ENCODE measurements around the gene GNG5. TPM values are rescaled to one million over a fixed set of nuclear protein-coding genes. Genes with fewer than 3 reads are reported as not detected.
A peak's percentile ranks its signal among the peaks of the same experiment; 100 is the strongest.
"Not testable (repeated sequence)": the region's sequence is repeated elsewhere in the genome, so short reads cannot be mapped to it uniquely, and the experiment has no call there.

Gene GNG5
- total and polyA plus RNA-seq, 5 donors from 2014 or later: 33.0 to 318 (median 233) TPM

- Mint-ChIP-seq H3K4me1 (peaks cover 0 to 8% (median 6%) of the 10 kb centered on the region in 4 donors), H3K9me3 (peaks cover 0 to 3% (median 0%) of the 10 kb centered on the region in 7 donors), H3K27ac (no peak overlapping the region), H3K36me3 (no peaks in the 10 kb centered on the region), H3K27me3 (no peaks in the 10 kb centered on the region), H3K4me3 (peak overlapping the region in 1 of 4 donors; percentile 10)
- Histone ChIP-seq H3K9me3 (ENCODE audit: control insufficient read depth in 2 of 2, low read length in 2 of 2) (no peaks in the 10 kb centered on the region), H3K27me3 (ENCODE audit: control insufficient read depth, insufficient read depth, low read length) (no peaks in the 10 kb centered on the region), H3K36me3 (ENCODE audit: control insufficient read depth, insufficient read depth, low read length) (no peaks in the 10 kb centered on the region), H3K4me1 (ENCODE audit: control insufficient read depth, insufficient read depth, low read length, poor library complexity, severe bottlenecking) (peaks cover 9% of the 10 kb centered on the region), H3K4me3 (ENCODE audit: low read depth, low read length) (no peak overlapping the region), H3K27ac (ENCODE audit: insufficient read depth, low read length, poor library complexity, severe bottlenecking) (no peak overlapping the region)
- no peak for ATAC-seq (ENCODE audit: low read depth in 2 of 2)
- no peak for DNase-seq
Measured at GRCh38 chr1:84510668-84511067, 4.3 kb upstream of the GNG5 start.

GRCh38 chr1:84510165-84510564 is 3.8 kb upstream of the GNG5 start:
- Mint-ChIP-seq H3K27ac (no peak overlapping the region), H3K27me3 (peaks cover 2% of the 10 kb centered on the region), H3K4me1 (peaks cover 3 to 9% (median 7%) of the 10 kb centered on the region in 4 donors), H3K36me3 (no peaks in the 10 kb centered on the region), H3K4me3 (no peak overlapping the region), H3K9me3 (peaks cover 0 to 3% (median 1%) of the 10 kb centered on the region in 7 donors)
- Histone ChIP-seq H3K27me3 (ENCODE audit: control insufficient read depth, insufficient read depth, low read length) (no peaks in the 10 kb centered on the region), H3K27ac (ENCODE audit: insufficient read depth, low read length, poor library complexity, severe bottlenecking) (no peak overlapping the region), H3K36me3 (ENCODE audit: control insufficient read depth, insufficient read depth, low read length) (no peaks in the 10 kb centered on the region), H3K4me3 (ENCODE audit: low read depth, low read length) (no peak overlapping the region), H3K9me3 (ENCODE audit: control insufficient read depth in 2 of 2, low read length in 2 of 2) (no peaks in the 10 kb centered on the region), H3K4me1 (ENCODE audit: control insufficient read depth, insufficient read depth, low read length, poor library complexity, severe bottlenecking) (peaks cover 10% of the 10 kb centered on the region)
- ATAC-seq (ENCODE audit: low read depth in 2 of 2): no peak
- DNase-seq: no peak

- Mint-ChIP-seq H3K4me1 (peaks cover 14 to 20% (median 16%) of the 10 kb centered on the region in 4 donors), H3K36me3 (no peaks in the 10 kb centered on the region), H3K27me3 (peaks cover 4% of the 10 kb centered on the region), H3K9me3 (peaks cover 0 to 3% (median 1%) of the 10 kb centered on the region in 7 donors), H3K4me3 (peak overlapping the region in 1 of 4 donors; percentile 58), H3K27ac (no peak overlapping the region)
- H3K9me3 ChIP-seq (ENCODE audit: control insufficient read depth in 2 of 2, low read length in 2 of 2): no peaks in the 10 kb centered on the region
- peaks cover 21% of the 10 kb centered on the region for H3K4me1 ChIP-seq (ENCODE audit: control insufficient read depth, insufficient read depth, low read length, poor library complexity, severe bottlenecking)
- H3K27me3 ChIP-seq (ENCODE audit: control insufficient read depth, insufficient read depth, low read length): no peaks in the 10 kb centered on the region
- no peak overlapping the region for H3K27ac ChIP-seq (ENCODE audit: insufficient read depth, low read length, poor library complexity, severe bottlenecking)
- DNase-seq (no peak), ATAC-seq (ENCODE audit: low read depth in 2 of 2) (no peak)
- no peak overlapping the region for H3K4me3 ChIP-seq (ENCODE audit: low read depth, low read length)
- no peaks in the 10 kb centered on the region for H3K36me3 ChIP-seq (ENCODE audit: control insufficient read depth, insufficient read depth, low read length)
Measured at GRCh38 chr1:84509029-84509428, 2.6 kb upstream of the GNG5 start.

- Mint-ChIP-seq H3K27ac (no peak overlapping the region), H3K9me3 (peaks cover 0 to 3% (median 1%) of the 10 kb centered on the region in 7 donors), H3K36me3 (no peaks in the 10 kb centered on the region), H3K4me1 (peaks cover 18 to 26% (median 19%) of the 10 kb centered on the region in 4 donors), H3K27me3 (peaks cover 4% of the 10 kb centered on the region), H3K4me3 (peak overlapping the region; percentile 12 to 69 (median 41))
- H3K36me3 ChIP-seq (ENCODE audit: control insufficient read depth, insufficient read depth, low read length): no peaks in the 10 kb centered on the region
- ATAC-seq (ENCODE audit: low read depth in 2 of 2) (no peak), DNase-seq (no peak)
- H3K4me3 ChIP-seq (ENCODE audit: low read depth, low read length): no peak overlapping the region
- no peaks in the 10 kb centered on the region for H3K9me3 ChIP-seq (ENCODE audit: control insufficient read depth in 2 of 2, low read length in 2 of 2)
- H3K27me3 ChIP-seq (ENCODE audit: control insufficient read depth, insufficient read depth, low read length): no peaks in the 10 kb centered on the region
- no peak overlapping the region for H3K27ac ChIP-seq (ENCODE audit: insufficient read depth, low read length, poor library complexity, severe bottlenecking)
- peaks cover 26% of the 10 kb centered on the region for H3K4me1 ChIP-seq (ENCODE audit: control insufficient read depth, insufficient read depth, low read length, poor library complexity, severe bottlenecking)
Measured at GRCh38 chr1:84508510-84508909, 2.1 kb upstream of the GNG5 start.

- DNase-seq; H3K9me3 Mint-ChIP-seq; H3K36me3 Mint-ChIP-seq; H3K27me3 Mint-ChIP-seq; H3K27me3 ChIP-seq (ENCODE audit: control insufficient read depth, insufficient read depth, low read length); ATAC-seq (ENCODE audit: low read depth in 2 of 2); H3K4me3 ChIP-seq (ENCODE audit: low read depth, low read length); H3K36me3 ChIP-seq (ENCODE audit: control insufficient read depth, insufficient read depth, low read length); H3K9me3 ChIP-seq (ENCODE audit: control insufficient read depth in 2 of 2, low read length in 2 of 2); H3K27ac ChIP-seq (ENCODE audit: insufficient read depth, low read length, poor library complexity, severe bottlenecking); H3K27ac Mint-ChIP-seq: not testable (repeated sequence)
- Mint-ChIP-seq H3K4me1 (peaks cover 24 to 32% (median 25%) of the 10 kb centered on the region in 4 donors), H3K4me3 (peak overlapping the region in 2 of 4 donors; percentile 12 to 15)
- H3K4me1 ChIP-seq (ENCODE audit: control insufficient read depth, insufficient read depth, low read length, poor library complexity, severe bottlenecking): peaks cover 33% of the 10 kb centered on the region
Measured at GRCh38 chr1:84507887-84508286, 1.5 kb upstream of the GNG5 start.

DNA sequence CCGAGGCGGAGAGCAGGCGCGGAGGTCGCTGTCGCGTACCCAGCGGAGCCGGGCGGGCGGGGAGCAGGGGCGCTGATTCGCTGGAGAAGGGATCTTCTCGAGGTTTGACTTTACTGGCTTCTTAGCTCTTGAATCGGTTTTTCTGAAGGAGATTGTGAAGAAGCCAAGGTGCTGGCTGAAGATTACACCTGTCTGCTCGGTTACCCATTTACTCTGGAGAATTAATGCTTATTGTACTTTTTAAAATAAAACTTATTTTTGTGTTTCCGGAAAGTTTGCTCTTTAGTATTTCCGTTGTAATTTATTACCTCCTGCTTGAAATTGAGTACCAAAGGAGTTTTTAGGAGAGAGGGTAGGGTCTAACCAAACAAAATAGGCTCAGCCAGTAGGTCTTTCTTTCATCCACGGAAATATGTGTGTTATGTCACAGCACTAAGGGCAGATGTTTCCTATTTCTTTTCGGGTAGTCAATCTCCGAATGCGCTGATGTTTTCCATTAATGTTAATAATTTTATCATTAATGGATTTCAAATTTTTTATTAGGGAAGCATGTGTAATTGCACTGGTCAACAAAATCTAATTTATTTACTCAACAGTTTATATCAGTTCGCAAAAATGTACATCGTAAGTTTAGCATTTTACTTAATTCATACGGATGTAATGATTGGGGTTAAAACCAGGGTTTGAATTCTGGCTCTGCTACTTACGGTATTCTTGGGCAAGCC is 510 bp upstream of the GNG5 start:
- H3K27ac Mint-ChIP-seq: peak overlapping the region; percentile 89 to 97 (median 92)
- H3K4me1 Mint-ChIP-seq: peaks cover 25 to 40% (median 33%) of the 10 kb centered on the region in 4 donors
- peaks cover 4% of the 10 kb centered on the region for H3K27me3 Mint-ChIP-seq
- H3K4me1 ChIP-seq (ENCODE audit: control insufficient read depth, insufficient read depth, low read length, poor library complexity, severe bottlenecking): peaks cover 38% of the 10 kb centered on the region
- ATAC-seq (ENCODE audit: low read depth in 2 of 2) (no peak), DNase-seq (no peak)
- peak overlapping the region; percentile 84 for H3K27ac ChIP-seq (ENCODE audit: insufficient read depth, low read length, poor library complexity, severe bottlenecking)
- H3K27me3 ChIP-seq (ENCODE audit: control insufficient read depth, insufficient read depth, low read length): no peaks in the 10 kb centered on the region
- H3K9me3 Mint-ChIP-seq: peaks cover 0 to 3% (median 1%) of the 10 kb centered on the region in 7 donors
- H3K4me3 ChIP-seq (ENCODE audit: low read depth, low read length): peak overlapping the region; percentile 90
- H3K9me3 ChIP-seq (ENCODE audit: control insufficient read depth in 2 of 2, low read length in 2 of 2): no peaks in the 10 kb centered on the region
- no peaks in the 10 kb centered on the region for H3K36me3 ChIP-seq (ENCODE audit: control insufficient read depth, insufficient read depth, low read length)
- no peaks in the 10 kb centered on the region for H3K36me3 Mint-ChIP-seq
- H3K4me3 Mint-ChIP-seq: peak overlapping the region; percentile 95 to 100 (median 97)

DNA sequence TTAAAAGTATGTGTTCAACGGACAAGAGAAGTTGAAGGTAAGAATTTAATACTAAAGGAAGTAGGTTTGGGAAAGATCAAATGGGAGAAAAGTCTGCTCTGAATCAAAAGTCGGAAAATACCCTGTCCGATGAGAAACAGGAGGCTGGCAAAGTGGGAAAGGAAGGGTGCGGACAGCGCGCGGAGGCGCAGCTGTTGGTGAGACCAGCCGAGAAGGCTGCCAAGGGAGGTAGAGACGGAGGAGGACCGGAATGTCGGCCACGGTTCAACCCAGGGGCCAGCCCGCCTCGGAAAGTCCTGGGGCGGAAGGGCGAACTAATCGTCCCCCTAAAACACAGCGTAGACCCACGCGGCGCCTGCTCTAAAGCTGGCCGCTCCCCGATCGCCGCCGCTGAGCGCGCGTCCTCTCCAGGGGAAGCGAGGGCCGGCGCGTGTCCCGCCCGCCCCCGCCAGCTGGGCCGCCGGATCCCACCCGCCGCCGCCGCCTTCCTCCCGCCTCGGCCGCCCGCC is 834 bp downstream of the GNG5 start:
- peaks cover 4% of the 10 kb centered on the region for H3K27me3 Mint-ChIP-seq
- ATAC-seq (ENCODE audit: low read depth in 2 of 2) (peak; percentile 7 to 28), DNase-seq (no peak)
- Histone ChIP-seq H3K36me3 (ENCODE audit: control insufficient read depth, insufficient read depth, low read length) (no peaks in the 10 kb centered on the region), H3K27ac (ENCODE audit: insufficient read depth, low read length, poor library complexity, severe bottlenecking) (peak overlapping the region; percentile 84), H3K4me1 (ENCODE audit: control insufficient read depth, insufficient read depth, low read length, poor library complexity, severe bottlenecking) (peaks cover 38% of the 10 kb centered on the region), H3K9me3 (ENCODE audit: control insufficient read depth in 2 of 2, low read length in 2 of 2) (no peaks in the 10 kb centered on the region), H3K4me3 (ENCODE audit: low read depth, low read length) (peak overlapping the region; percentile 98), H3K27me3 (ENCODE audit: control insufficient read depth, insufficient read depth, low read length) (no peaks in the 10 kb centered on the region)
- peak overlapping the region; percentile 96 to 100 (median 98) for H3K4me3 Mint-ChIP-seq
- H3K9me3 Mint-ChIP-seq: peaks cover 0 to 3% (median 1%) of the 10 kb centered on the region in 7 donors
- no peaks in the 10 kb centered on the region for H3K36me3 Mint-ChIP-seq
- peak overlapping the region; percentile 89 to 97 (median 96) for H3K27ac Mint-ChIP-seq
- H3K4me1 Mint-ChIP-seq: peaks cover 35 to 53% (median 45%) of the 10 kb centered on the region in 4 donors

Data from CD4-positive, CD25-positive, alpha-beta regulatory T cell (primary cell).